GM12878 (cell line): ENCODE results near the gene ABHD13. TPM values are rescaled to one million over a fixed set of nuclear protein-coding genes. Genes with fewer than 3 reads are reported as not detected.

Experiments used
- ATAC-seq: fragments of 200-7000 bp; cut with Tn5 transposase; 3 replicates; pipeline ENCODE4 v1.9.1; 2020; ENCODE audit warnings: mild to moderate bottlenecking, moderate library complexity
- BruUV-seq: library from RNA; stranded (reverse); fragments of 400-500 nt; replicated peaks from 2 replicates; lab custom pipeline; 2021; lab: Mats Ljungman, UMichigan
- CTCF ChIA-PET: fragments of 300-600 bp; sonication (Branson Sonifier 250); formaldehyde crosslinking; extraction: SDS; loops from one replicate; lab custom pipeline; 2021; ENCODE audit warnings: inconsistent platforms; lab: Yijun Ruan, JAX
- POLR2A ChIA-PET: fragments of 350-600 bp; formaldehyde crosslinking; extraction: SDS; loops from one replicate; lab custom pipeline; 2021; ENCODE audit warnings: inconsistent platforms; lab: Charles Lee
- RAD21 ChIA-PET: fragments of 300-600 bp; sonication (Branson Sonifier 250); formaldehyde crosslinking; loops from one replicate; lab custom pipeline; 2023; ENCODE audit warnings: antibody characterized with exemption; ENCODE audit not compliant: unreplicated experiment; lab: Charles Lee
- SMC1A ChIA-PET: fragments of 300-600 bp; sonication (Branson Sonifier 250); formaldehyde crosslinking; loops from one replicate; lab custom pipeline; 2023; ENCODE audit not compliant: unreplicated experiment, uncharacterized antibody; lab: Charles Lee
- DNase-seq: peaks from one replicate; pipeline ENCODE4 v3.0.0-alpha.2; 2011; ENCODE audit warnings: low read depth, low spot score
- FAIRE-seq: peaks from 3 replicates; lab custom pipeline; 2011; peaks lifted over from hg19 to GRCh38; lab: Jason Lieb, UNC
- H2AFZ ChIP-seq: 2 replicates; pipeline ENCODE4 v1.6.0; 2011; ENCODE audit warnings: low read depth, low read length, control low read depth; ENCODE audit not compliant: control insufficient read depth
- H3K27ac ChIP-seq: 2 replicates; pipeline ENCODE4 v1.5.1; 2011; ENCODE audit warnings: control low read depth; ENCODE audit not compliant: control insufficient read depth, insufficient read depth
- H3K27me3 ChIP-seq, 2 experiments: replicated peaks in 1 of 2; 2 replicates each; pipeline versions ENCODE4 v1.6.0 to v1.6.1; 2011; ENCODE audit warnings: low read length in 1 of 2; ENCODE audit not compliant: control insufficient read depth in 2 of 2, insufficient read depth in 2 of 2
- H3K36me3 ChIP-seq, 2 experiments: 2 replicates each; pipeline ENCODE4 v1.5.1; 2011; ENCODE audit warnings: low read length in 1 of 2; ENCODE audit not compliant: control insufficient read depth in 2 of 2, insufficient read depth in 2 of 2
- H3K4me1 ChIP-seq: 2 replicates; pipeline ENCODE4 v1.6.1; 2011; ENCODE audit warnings: mild to moderate bottlenecking, low read length, moderate library complexity, mixed read lengths; ENCODE audit not compliant: control insufficient read depth, insufficient read depth
- H3K4me2 ChIP-seq: 2 replicates; pipeline ENCODE4 v1.6.0; 2011; ENCODE audit warnings: control low read depth; ENCODE audit not compliant: control insufficient read depth, insufficient read depth
- H3K4me3 ChIP-seq: fragments of 200-600 bp; sonication (generic); 2 replicates; pipeline ENCODE4 v1.5.1; 2016
- H3K79me2 ChIP-seq: 2 replicates; pipeline ENCODE4 v1.6.0; 2011; ENCODE audit warnings: low read length; ENCODE audit not compliant: control insufficient read depth, insufficient read depth
- H3K9ac ChIP-seq: 2 replicates; pipeline ENCODE4 v1.8.0; 2011; ENCODE audit warnings: low read length, control low read depth, mixed read lengths; ENCODE audit not compliant: control insufficient read depth, insufficient read depth
- H3K9me3 ChIP-seq: replicated peaks from 3 replicates; pipeline ENCODE4 v1.5.1; 2011; ENCODE audit warnings: mild to moderate bottlenecking, low read length; ENCODE audit not compliant: control insufficient read depth, insufficient read depth
- H4K20me1 ChIP-seq: 2 replicates; pipeline ENCODE4 v1.6.0; 2011; ENCODE audit not compliant: control insufficient read depth, insufficient read depth
- CREB1 ChIP-seq: IDR thresholded peaks from 2 replicates; pipeline ENCODE4 v1.6.1; 2012; ENCODE audit warnings: low read depth, mild to moderate bottlenecking, inconsistent platforms
- CTCF ChIP-seq, 3 experiments: IDR thresholded peaks in 2 of 3; conservative IDR thresholded peaks in 1 of 3; 2 replicates each; pipeline ENCODE4 v1.5.1; 2011; ENCODE audit warnings: low read depth in 3 of 3, low read length in 3 of 3, mild to moderate bottlenecking in 3 of 3, control low read depth in 2 of 3, moderate library complexity in 2 of 3, inconsistent platforms in 1 of 3, mixed read lengths in 1 of 3; ENCODE audit not compliant: control insufficient read depth in 2 of 3, insufficient read depth in 1 of 3; ENCODE audit errors: extremely low read depth in 1 of 3
- ELK1 ChIP-seq: IDR thresholded peaks from 2 replicates; pipeline ENCODE4 v1.6.1; 2012; ENCODE audit warnings: low read depth, low read length, improper control_type of control experiment
- HCFC1 ChIP-seq: fragments of 150-350 bp; IDR thresholded peaks from 2 replicates; pipeline ENCODE4 v1.6.1; 2014; ENCODE audit warnings: low read length
- MXI1 ChIP-seq: fragments of 150-350 bp; IDR thresholded peaks from 2 replicates; pipeline ENCODE4 v1.6.1; 2011; ENCODE audit warnings: low read depth, mild to moderate bottlenecking, inconsistent platforms, low read length, improper control_type of control experiment
- RBBP5 ChIP-seq: fragments of 200-600 bp; sonication (generic); conservative IDR thresholded peaks from 2 replicates; pipeline ENCODE4 v1.6.1; 2016
- SIN3A ChIP-seq: IDR thresholded peaks from 2 replicates; pipeline ENCODE4 v1.6.1; 2012; ENCODE audit warnings: low read depth, low read length, improper control_type of control experiment
- TCF12 ChIP-seq: IDR thresholded peaks from 2 replicates; pipeline ENCODE4 v1.6.1; 2011; ENCODE audit warnings: low read depth, mild to moderate bottlenecking, low read length
- WGBS: methylation state at CpG from one replicate; pipeline ENCODE4 v1.1.6; 2016; ENCODE audit warnings: low lambda C conversion rate; ENCODE audit not compliant: insufficient replicate concordance, insufficient coverage; ENCODE audit errors: missing lambda C conversion rate; 5-methylcytosine and 5-hydroxymethylcytosine counted together
- in situ Hi-C: fragments of 300-500 bp; cut with MboI; formaldehyde crosslinking; loops from 9 replicates; pipeline ENCODE4 v1.14.3; 2018; ENCODE audit warnings: mixed read lengths
- intact Hi-C: fragments of 100-400 bp; cut with micrococcal nuclease; formaldehyde crosslinking; loops from one replicate; pipeline ENCODE4 v1.14.2; 2022; ENCODE audit not compliant: unreplicated experiment
- polyA plus RNA-seq, 11 experiments: library from polyadenylated mRNA; depleted of rRNA in 4 of 11; unstranded in 6 of 11; stranded (reverse) in 5 of 11; fragments of >200 nt; fragmentation: Nextera tagmentation in 4 of 11; fragmentation: Illumina TruSeq in 1 of 11; extraction: Ambion mirVana in 4 of 11; extraction: Trizol in 1 of 11; gene quantifications; 1 replicate in 1 of 11; 2 replicates in 10 of 11; pipeline versions ENCODE4 v1.2.1 to v1.2.3, GENCODE V29; 2011 to 2016; ENCODE audit warnings: inconsistent platforms in 2 of 11, missing spikeins in 2 of 11, low read depth in 1 of 11
- total RNA-seq, 4 experiments: library from RNA; depleted of rRNA in 3 of 4; stranded (reverse); fragments of >200 nt in 3 of 4; fragmentation: Illumina TruSeq in 1 of 4; extraction: Trizol in 1 of 4; gene quantifications; 2 replicates each; pipeline versions ENCODE4 v1.2.1 to v1.2.3, GENCODE V29; 2013 to 2021
- TF ChIP-seq, protein P1 (sequence below): IDR thresholded peaks from 2 replicates; pipeline ENCODE4 v1.6.1; 2012; ENCODE audit warnings: mild to moderate bottlenecking, low read depth, low read length
- TF ChIP-seq, protein P2 (sequence below): fragments of 150-350 bp; IDR thresholded peaks from 2 replicates; pipeline ENCODE4 v1.6.1; 2016; ENCODE audit warnings: low read depth, low read length
- TF ChIP-seq, protein P3 (sequence below): IDR thresholded peaks from 2 replicates; pipeline ENCODE4 v1.6.1; 2011; ENCODE audit warnings: borderline replicate concordance, low read depth, mild to moderate bottlenecking, moderate library complexity, low read length; ENCODE audit not compliant: insufficient read depth, poor library complexity, severe bottlenecking

Gene ABHD13
- total and polyA plus RNA-seq, 10 of the 15 experiments (the other 5 are each of a cell fraction or from before 2014, with no cell fraction given) = 3.2 to 10.7 (median 6.5) TPM

- TF ChIP-seq ELK1 = no peak
- TF ChIP-seq, protein P1, sequence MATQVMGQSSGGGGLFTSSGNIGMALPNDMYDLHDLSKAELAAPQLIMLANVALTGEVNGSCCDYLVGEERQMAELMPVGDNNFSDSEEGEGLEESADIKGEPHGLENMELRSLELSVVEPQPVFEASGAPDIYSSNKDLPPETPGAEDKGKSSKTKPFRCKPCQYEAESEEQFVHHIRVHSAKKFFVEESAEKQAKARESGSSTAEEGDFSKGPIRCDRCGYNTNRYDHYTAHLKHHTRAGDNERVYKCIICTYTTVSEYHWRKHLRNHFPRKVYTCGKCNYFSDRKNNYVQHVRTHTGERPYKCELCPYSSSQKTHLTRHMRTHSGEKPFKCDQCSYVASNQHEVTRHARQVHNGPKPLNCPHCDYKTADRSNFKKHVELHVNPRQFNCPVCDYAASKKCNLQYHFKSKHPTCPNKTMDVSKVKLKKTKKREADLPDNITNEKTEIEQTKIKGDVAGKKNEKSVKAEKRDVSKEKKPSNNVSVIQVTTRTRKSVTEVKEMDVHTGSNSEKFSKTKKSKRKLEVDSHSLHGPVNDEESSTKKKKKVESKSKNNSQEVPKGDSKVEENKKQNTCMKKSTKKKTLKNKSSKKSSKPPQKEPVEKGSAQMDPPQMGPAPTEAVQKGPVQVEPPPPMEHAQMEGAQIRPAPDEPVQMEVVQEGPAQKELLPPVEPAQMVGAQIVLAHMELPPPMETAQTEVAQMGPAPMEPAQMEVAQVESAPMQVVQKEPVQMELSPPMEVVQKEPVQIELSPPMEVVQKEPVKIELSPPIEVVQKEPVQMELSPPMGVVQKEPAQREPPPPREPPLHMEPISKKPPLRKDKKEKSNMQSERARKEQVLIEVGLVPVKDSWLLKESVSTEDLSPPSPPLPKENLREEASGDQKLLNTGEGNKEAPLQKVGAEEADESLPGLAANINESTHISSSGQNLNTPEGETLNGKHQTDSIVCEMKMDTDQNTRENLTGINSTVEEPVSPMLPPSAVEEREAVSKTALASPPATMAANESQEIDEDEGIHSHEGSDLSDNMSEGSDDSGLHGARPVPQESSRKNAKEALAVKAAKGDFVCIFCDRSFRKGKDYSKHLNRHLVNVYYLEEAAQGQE = no peak
- no peak for TF ChIP-seq RBBP5
- TF ChIP-seq SIN3A = no peak
Measured at GRCh38 chr13:108193806-108194205, 24.4 kb upstream of the ABHD13 start (continued).

GRCh38 chr13:108194435-108194936 is 23.7 kb upstream of the ABHD13 start:
- Histone ChIP-seq H3K27me3 (no peaks in the 10 kb centered on the region), H3K4me1 (no peaks in the 10 kb centered on the region), H3K4me2 (no peak overlapping the region), H3K9me3 (peaks cover 2% of the 10 kb centered on the region; the same call in 1 of the 3 replicates), H3K36me3 (no peaks in the 10 kb centered on the region), H3K27ac (no peak overlapping the region), H3K4me3 (no peak overlapping the region), H2AFZ (no peak overlapping the region), H4K20me1 (no peaks in the 10 kb centered on the region), H3K9ac (no peak overlapping the region), H3K79me2 (no peaks in the 10 kb centered on the region)
- in situ Hi-C loops (no loop called here), intact Hi-C loops (no loop called here)
- no peak for FAIRE-seq
- ChIA-PET SMC1A (no interaction called here), CTCF (no interaction called here), RAD21 (no interaction called here), POLR2A (no interaction called here)
- ATAC-seq = no peak
- WGBS = 19% methylated on average over 5 of the region's 5 CpGs
- BruUV-seq = no TSS peak
- no peak for DNase-seq
- TF ChIP-seq TCF12 = no peak
- TF ChIP-seq, protein P2, sequence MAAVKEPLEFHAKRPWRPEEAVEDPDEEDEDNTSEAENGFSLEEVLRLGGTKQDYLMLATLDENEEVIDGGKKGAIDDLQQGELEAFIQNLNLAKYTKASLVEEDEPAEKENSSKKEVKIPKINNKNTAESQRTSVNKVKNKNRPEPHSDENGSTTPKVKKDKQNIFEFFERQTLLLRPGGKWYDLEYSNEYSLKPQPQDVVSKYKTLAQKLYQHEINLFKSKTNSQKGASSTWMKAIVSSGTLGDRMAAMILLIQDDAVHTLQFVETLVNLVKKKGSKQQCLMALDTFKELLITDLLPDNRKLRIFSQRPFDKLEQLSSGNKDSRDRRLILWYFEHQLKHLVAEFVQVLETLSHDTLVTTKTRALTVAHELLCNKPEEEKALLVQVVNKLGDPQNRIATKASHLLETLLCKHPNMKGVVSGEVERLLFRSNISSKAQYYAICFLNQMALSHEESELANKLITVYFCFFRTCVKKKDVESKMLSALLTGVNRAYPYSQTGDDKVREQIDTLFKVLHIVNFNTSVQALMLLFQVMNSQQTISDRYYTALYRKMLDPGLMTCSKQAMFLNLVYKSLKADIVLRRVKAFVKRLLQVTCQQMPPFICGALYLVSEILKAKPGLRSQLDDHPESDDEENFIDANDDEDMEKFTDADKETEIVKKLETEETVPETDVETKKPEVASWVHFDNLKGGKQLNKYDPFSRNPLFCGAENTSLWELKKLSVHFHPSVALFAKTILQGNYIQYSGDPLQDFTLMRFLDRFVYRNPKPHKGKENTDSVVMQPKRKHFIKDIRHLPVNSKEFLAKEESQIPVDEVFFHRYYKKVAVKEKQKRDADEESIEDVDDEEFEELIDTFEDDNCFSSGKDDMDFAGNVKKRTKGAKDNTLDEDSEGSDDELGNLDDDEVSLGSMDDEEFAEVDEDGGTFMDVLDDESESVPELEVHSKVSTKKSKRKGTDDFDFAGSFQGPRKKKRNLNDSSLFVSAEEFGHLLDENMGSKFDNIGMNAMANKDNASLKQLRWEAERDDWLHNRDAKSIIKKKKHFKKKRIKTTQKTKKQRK = no peak
- no peak for TF ChIP-seq CREB1
- TF ChIP-seq, protein P3, sequence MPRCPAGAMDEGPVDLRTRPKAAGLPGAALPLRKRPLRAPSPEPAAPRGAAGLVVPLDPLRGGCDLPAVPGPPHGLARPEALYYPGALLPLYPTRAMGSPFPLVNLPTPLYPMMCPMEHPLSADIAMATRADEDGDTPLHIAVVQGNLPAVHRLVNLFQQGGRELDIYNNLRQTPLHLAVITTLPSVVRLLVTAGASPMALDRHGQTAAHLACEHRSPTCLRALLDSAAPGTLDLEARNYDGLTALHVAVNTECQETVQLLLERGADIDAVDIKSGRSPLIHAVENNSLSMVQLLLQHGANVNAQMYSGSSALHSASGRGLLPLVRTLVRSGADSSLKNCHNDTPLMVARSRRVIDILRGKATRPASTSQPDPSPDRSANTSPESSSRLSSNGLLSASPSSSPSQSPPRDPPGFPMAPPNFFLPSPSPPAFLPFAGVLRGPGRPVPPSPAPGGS = no peak
- TF ChIP-seq HCFC1 = no peak
- no peak for TF ChIP-seq CTCF (IDR thresholded peaks at IDR 0.05 in 2 of 3, conservative IDR thresholded peaks at IDR 0.05 in 1 of 3; ENCODE audit: control insufficient read depth in 2 of 3, extremely low read depth in 1 of 3, insufficient read depth in 1 of 3, low read depth in 3 of 3, low read length in 3 of 3)
- TF ChIP-seq MXI1 = no peak
